K562 (cell line): Measurements from ENCODE around the gene KRT71. TPM values are rescaled to one million over a fixed set of nuclear protein-coding genes. Genes with fewer than 3 reads are reported as not detected.
A peak's percentile ranks its signal among the peaks of the same experiment; 100 is the strongest.

Source experiments
- C11orf30 ChIP-seq: fragments of 450-650 bp; IDR thresholded peaks from 2 replicates; pipeline ENCODE4 v1.6.1; 2016; ENCODE audit warnings: low read depth, mild to moderate bottlenecking
- CEBPB ChIP-seq: fragments of 450-650 bp; IDR thresholded peaks from 2 replicates; pipeline ENCODE4 v1.6.1; 2016; ENCODE audit warnings: missing genetic modification characterization, missing compliant biosample characterization
- DIDO1 ChIP-seq: fragments of 450-650 bp; IDR thresholded peaks from 2 replicates; pipeline ENCODE4 v1.6.1; 2016; ENCODE audit warnings: low read depth, missing biosample characterization, missing genetic modification characterization
- SMARCB1 ChIP-seq: IDR thresholded peaks from 2 replicates; pipeline ENCODE4 v1.6.1; 2011; ENCODE audit warnings: improper control_type of control experiment, low read depth; ENCODE audit not compliant: insufficient read length
- SP2 ChIP-seq: IDR thresholded peaks from 2 replicates; pipeline ENCODE4 v1.6.1; 2011; ENCODE audit warnings: mild to moderate bottlenecking, low read depth, low read length, moderate library complexity; ENCODE audit not compliant: poor library complexity, severe bottlenecking; ENCODE audit errors: extremely low read depth
- ZNF316 ChIP-seq: fragments of 450-650 bp; IDR thresholded peaks from 2 replicates; pipeline ENCODE4 v1.6.1; 2016
- polyA plus RNA-seq, 8 experiments: library from polyadenylated mRNA; depleted of rRNA in 4 of 8; stranded (reverse) in 5 of 8; unstranded in 3 of 8; fragments of >200 nt; fragmentation: Nextera tagmentation in 2 of 8; fragmentation: Illumina TruSeq in 1 of 8; extraction: Ambion mirVana in 2 of 8; extraction: Trizol in 1 of 8; gene quantifications; 2 replicates each; pipeline versions ENCODE4 v1.2.1 to v1.2.3, GENCODE V29; 2011 to 2014; ENCODE audit warnings: inconsistent platforms in 1 of 8, missing spikeins in 1 of 8
- total RNA-seq, 7 experiments: library from RNA; depleted of rRNA in 6 of 7; stranded (reverse); fragments of >200 nt in 6 of 7; fragmentation: Illumina TruSeq in 2 of 7; extraction: Trizol in 2 of 7; gene quantifications; 2 replicates each; pipeline versions ENCODE4 v1.2.1 to v1.2.3, GENCODE V29; 2011 to 2021; ENCODE audit warnings: low replicate concordance in 1 of 7
- TF ChIP-seq, protein P1 (sequence below): fragments of 450-650 bp; IDR thresholded peaks from 2 replicates; pipeline ENCODE4 v1.6.1; 2018; ENCODE audit not compliant: partially characterized antibody
- TF ChIP-seq, protein P2 (sequence below), 2 experiments: fragments of 450-650 bp in 1 of 2; sonication (generic) in 1 of 2; formaldehyde crosslinking in 1 of 2; IDR thresholded peaks in 1 of 2; conservative IDR thresholded peaks in 1 of 2; 2 replicates each; pipeline versions ENCODE4 v1.6.1 to v1.8.1; 2016 to 2023; ENCODE audit warnings: mild to moderate bottlenecking in 2 of 2, moderate library complexity in 2 of 2, inconsistent platforms in 1 of 2, missing genetic modification reagents in 1 of 2
- TF ChIP-seq, protein P3 (sequence below): fragments of 450-650 bp; IDR thresholded peaks from 2 replicates; pipeline ENCODE4 v1.6.1; 2018; ENCODE audit warnings: mild to moderate bottlenecking, low read depth; ENCODE audit not compliant: partially characterized antibody
- TF ChIP-seq, protein P4 (sequence below): fragments of 450-650 bp; IDR thresholded peaks from 2 replicates; pipeline ENCODE4 v1.6.1; 2016

KRT71 gene
- total and polyA plus RNA-seq, 9 of the 15 experiments (the other 6 are each of a cell fraction or from before 2014, with no cell fraction given) = not detected

DNA sequence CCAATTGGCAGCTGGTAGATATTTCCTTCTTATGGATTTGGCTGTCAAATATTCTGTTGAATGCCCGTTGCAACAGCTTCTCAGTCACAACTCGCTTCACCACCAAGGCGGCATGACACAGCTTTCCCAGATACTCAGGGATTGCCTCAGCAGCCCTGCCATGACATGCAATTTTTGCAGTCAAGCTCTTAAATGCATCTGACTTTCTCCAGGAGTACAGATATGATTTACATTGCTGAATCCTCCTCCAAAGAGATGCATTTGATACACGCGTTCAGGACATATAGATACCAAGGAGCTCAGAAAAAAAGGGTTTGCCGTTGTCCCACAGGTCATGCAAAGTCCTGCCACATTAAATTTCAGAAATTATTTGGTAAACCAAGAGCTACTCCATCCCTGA is 39.2 kb downstream of the KRT71 start (continued):
- TF ChIP-seq, protein P1, sequence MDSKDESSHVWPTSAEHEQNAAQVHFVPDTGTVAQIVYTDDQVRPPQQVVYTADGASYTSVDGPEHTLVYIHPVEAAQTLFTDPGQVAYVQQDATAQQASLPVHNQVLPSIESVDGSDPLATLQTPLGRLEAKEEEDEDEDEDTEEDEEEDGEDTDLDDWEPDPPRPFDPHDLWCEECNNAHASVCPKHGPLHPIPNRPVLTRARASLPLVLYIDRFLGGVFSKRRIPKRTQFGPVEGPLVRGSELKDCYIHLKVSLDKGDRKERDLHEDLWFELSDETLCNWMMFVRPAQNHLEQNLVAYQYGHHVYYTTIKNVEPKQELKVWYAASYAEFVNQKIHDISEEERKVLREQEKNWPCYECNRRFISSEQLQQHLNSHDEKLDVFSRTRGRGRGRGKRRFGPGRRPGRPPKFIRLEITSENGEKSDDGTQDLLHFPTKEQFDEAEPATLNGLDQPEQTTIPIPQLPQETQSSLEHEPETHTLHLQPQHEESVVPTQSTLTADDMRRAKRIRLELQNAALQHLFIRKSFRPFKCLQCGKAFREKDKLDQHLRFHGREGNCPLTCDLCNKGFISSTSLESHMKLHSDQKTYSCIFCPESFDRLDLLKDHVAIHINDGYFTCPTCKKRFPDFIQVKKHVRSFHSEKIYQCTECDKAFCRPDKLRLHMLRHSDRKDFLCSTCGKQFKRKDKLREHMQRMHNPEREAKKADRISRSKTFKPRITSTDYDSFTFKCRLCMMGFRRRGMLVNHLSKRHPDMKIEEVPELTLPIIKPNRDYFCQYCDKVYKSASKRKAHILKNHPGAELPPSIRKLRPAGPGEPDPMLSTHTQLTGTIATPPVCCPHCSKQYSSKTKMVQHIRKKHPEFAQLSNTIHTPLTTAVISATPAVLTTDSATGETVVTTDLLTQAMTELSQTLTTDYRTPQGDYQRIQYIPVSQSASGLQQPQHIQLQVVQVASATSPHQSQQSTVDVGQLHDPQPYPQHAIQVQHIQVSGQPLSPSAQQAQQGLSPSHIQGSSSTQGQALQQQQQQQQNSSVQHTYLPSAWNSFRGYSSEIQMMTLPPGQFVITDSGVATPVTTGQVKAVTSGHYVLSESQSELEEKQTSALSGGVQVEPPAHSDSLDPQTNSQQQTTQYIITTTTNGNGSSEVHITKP = no peak
- TF ChIP-seq SP2 = no peak
- TF ChIP-seq ZNF316 = peak; percentile 65; the same call in 1 of the 2 replicates
- TF ChIP-seq, protein P2, sequence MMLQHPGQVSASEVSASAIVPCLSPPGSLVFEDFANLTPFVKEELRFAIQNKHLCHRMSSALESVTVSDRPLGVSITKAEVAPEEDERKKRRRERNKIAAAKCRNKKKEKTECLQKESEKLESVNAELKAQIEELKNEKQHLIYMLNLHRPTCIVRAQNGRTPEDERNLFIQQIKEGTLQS (IDR thresholded peaks at IDR 0.05) = peak; percentile 65
- TF ChIP-seq, protein P2 (CRISPR knock-in tag; conservative IDR thresholded peaks at IDR 0.05) = no peak
- TF ChIP-seq C11orf30 = peak; percentile 65
- TF ChIP-seq, protein P3, sequence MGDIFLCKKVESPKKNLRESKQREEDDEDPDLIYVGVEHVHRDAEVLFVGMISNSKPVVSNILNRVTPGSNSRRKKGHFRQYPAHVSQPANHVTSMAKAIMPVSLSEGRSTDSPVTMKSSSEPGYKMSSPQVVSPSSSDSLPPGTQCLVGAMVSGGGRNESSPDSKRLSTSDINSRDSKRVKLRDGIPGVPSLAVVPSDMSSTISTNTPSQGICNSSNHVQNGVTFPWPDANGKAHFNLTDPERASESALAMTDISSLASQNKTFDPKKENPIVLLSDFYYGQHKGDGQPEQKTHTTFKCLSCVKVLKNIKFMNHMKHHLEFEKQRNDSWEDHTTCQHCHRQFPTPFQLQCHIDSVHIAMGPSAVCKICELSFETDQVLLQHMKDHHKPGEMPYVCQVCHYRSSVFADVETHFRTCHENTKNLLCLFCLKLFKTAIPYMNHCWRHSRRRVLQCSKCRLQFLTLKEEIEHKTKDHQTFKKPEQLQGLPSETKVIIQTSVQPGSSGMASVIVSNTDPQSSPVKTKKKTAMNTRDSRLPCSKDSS = no peak
- TF ChIP-seq, protein P4, sequence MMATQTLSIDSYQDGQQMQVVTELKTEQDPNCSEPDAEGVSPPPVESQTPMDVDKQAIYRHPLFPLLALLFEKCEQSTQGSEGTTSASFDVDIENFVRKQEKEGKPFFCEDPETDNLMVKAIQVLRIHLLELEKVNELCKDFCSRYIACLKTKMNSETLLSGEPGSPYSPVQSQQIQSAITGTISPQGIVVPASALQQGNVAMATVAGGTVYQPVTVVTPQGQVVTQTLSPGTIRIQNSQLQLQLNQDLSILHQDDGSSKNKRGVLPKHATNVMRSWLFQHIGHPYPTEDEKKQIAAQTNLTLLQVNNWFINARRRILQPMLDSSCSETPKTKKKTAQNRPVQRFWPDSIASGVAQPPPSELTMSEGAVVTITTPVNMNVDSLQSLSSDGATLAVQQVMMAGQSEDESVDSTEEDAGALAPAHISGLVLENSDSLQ = no peak
- peak; percentile 58 for TF ChIP-seq CEBPB
- TF ChIP-seq DIDO1 (tag) = no peak
- no peak for TF ChIP-seq SMARCB1
